Trophoblast cell (in vitro differentiated cells and primary cell): Measurements from ENCODE around the gene TNF.

ENCODE experiments used
- DNase-seq, 2 donors: peaks; one replicate each; pipeline ENCODE4 v3.0.0-alpha.2; 2016
- H2AFZ ChIP-seq: 2 replicates; pipeline ENCODE4 v1.6.1; 2013; ENCODE audit warnings: low read length, moderate library complexity, mild to moderate bottlenecking; ENCODE audit not compliant: insufficient read depth, poor library complexity
- H2AK5ac ChIP-seq: 2 replicates; pipeline ENCODE4 v1.6.1; 2013; ENCODE audit warnings: mild to moderate bottlenecking, low read length
- H2BK120ac ChIP-seq: 2 replicates; pipeline ENCODE4 v1.6.1; 2013; ENCODE audit warnings: low read length, mild to moderate bottlenecking, moderate library complexity; ENCODE audit not compliant: insufficient read depth, poor library complexity
- H2BK12ac ChIP-seq: 2 replicates; pipeline ENCODE4 v1.6.1; 2013; ENCODE audit warnings: mild to moderate bottlenecking, low read length, moderate library complexity
- H2BK5ac ChIP-seq: 2 replicates; pipeline ENCODE4 v1.6.1; 2013; ENCODE audit warnings: low read length, low read depth, moderate library complexity, mild to moderate bottlenecking; ENCODE audit not compliant: poor library complexity
- H3K14ac ChIP-seq: 2 replicates; pipeline ENCODE4 v1.6.1; 2013; ENCODE audit warnings: mild to moderate bottlenecking, low read length
- H3K18ac ChIP-seq: 2 replicates; pipeline ENCODE4 v1.6.1; 2013; ENCODE audit warnings: mild to moderate bottlenecking, low read length
- H3K23ac ChIP-seq: 2 replicates; pipeline ENCODE4 v1.6.1; 2013; ENCODE audit warnings: low read length
- H3K27ac ChIP-seq: 2 replicates; pipeline ENCODE4 v1.5.1; 2013; ENCODE audit warnings: low read depth, mild to moderate bottlenecking, inconsistent platforms, low read length, moderate library complexity
- H3K27me3 ChIP-seq: 2 replicates; pipeline ENCODE4 v1.6.1; 2013; ENCODE audit warnings: inconsistent platforms, mild to moderate bottlenecking, low read length, moderate library complexity; ENCODE audit not compliant: insufficient read depth
- H3K36me3 ChIP-seq, 2 experiments: 1 replicate in 1 of 2; 2 replicates in 1 of 2; pipeline ENCODE4 v1.6.1; 2013; ENCODE audit warnings: low read length in 2 of 2, mild to moderate bottlenecking in 2 of 2, moderate library complexity in 1 of 2; ENCODE audit not compliant: insufficient read depth in 2 of 2, control insufficient read depth in 1 of 2
- H3K4ac ChIP-seq: 2 replicates; pipeline ENCODE4 v1.6.1; 2013; ENCODE audit warnings: low read depth, mild to moderate bottlenecking, low read length, moderate library complexity
- H3K4me1 ChIP-seq, 2 experiments: 1 replicate in 1 of 2; 2 replicates in 1 of 2; pipeline ENCODE4 v1.6.1; 2013; ENCODE audit warnings: low read length in 2 of 2, mild to moderate bottlenecking in 2 of 2, moderate library complexity in 1 of 2; ENCODE audit not compliant: insufficient read depth in 2 of 2, control insufficient read depth in 1 of 2
- H3K4me2 ChIP-seq: 2 replicates; pipeline ENCODE4 v1.6.1; 2013; ENCODE audit warnings: inconsistent platforms, mild to moderate bottlenecking, low read length, moderate library complexity
- H3K4me3 ChIP-seq: 2 replicates; pipeline ENCODE4 v1.5.1; 2013; ENCODE audit warnings: mild to moderate bottlenecking, low read depth, low read length, inconsistent platforms
- H3K79me1 ChIP-seq: one replicate; pipeline ENCODE4 v1.6.1; 2013; ENCODE audit warnings: low read length
- H3K79me2 ChIP-seq: 2 replicates; pipeline ENCODE4 v1.6.1; 2013; ENCODE audit warnings: low read length, mild to moderate bottlenecking; ENCODE audit not compliant: control insufficient read depth, insufficient read depth, poor library complexity
- H3K9ac ChIP-seq: 2 replicates; pipeline ENCODE4 v1.6.1; 2013; ENCODE audit warnings: mild to moderate bottlenecking, low read length
- H3K9me3 ChIP-seq: 2 replicates; pipeline ENCODE4 v1.6.1; 2013; ENCODE audit warnings: low read depth, mild to moderate bottlenecking, control low read depth, inconsistent platforms, low read length; ENCODE audit not compliant: insufficient read depth
- H4K12ac ChIP-seq: 2 replicates; pipeline ENCODE4 v1.6.1; 2013; ENCODE audit warnings: low read depth, mild to moderate bottlenecking, low read length, moderate library complexity
- H4K8ac ChIP-seq: 2 replicates; pipeline ENCODE4 v1.6.1; 2013; ENCODE audit warnings: low read depth, mild to moderate bottlenecking, low read length, moderate library complexity
- H4K91ac ChIP-seq: one replicate; pipeline ENCODE4 v1.6.1; 2013; ENCODE audit warnings: low read depth, mild to moderate bottlenecking, low read length, moderate library complexity
- WGBS: extraction: QIAGEN DNeasy Blood & Tissue Kit; methylation state at CpG from one replicate; pipeline ENCODE4 v1.1.7; 2013; ENCODE audit warnings: missing lambda C conversion rate; ENCODE audit not compliant: insufficient read length, insufficient coverage; ENCODE audit errors: extremely low coverage; 5-methylcytosine and 5-hydroxymethylcytosine counted together

Gene TNF

DNA sequence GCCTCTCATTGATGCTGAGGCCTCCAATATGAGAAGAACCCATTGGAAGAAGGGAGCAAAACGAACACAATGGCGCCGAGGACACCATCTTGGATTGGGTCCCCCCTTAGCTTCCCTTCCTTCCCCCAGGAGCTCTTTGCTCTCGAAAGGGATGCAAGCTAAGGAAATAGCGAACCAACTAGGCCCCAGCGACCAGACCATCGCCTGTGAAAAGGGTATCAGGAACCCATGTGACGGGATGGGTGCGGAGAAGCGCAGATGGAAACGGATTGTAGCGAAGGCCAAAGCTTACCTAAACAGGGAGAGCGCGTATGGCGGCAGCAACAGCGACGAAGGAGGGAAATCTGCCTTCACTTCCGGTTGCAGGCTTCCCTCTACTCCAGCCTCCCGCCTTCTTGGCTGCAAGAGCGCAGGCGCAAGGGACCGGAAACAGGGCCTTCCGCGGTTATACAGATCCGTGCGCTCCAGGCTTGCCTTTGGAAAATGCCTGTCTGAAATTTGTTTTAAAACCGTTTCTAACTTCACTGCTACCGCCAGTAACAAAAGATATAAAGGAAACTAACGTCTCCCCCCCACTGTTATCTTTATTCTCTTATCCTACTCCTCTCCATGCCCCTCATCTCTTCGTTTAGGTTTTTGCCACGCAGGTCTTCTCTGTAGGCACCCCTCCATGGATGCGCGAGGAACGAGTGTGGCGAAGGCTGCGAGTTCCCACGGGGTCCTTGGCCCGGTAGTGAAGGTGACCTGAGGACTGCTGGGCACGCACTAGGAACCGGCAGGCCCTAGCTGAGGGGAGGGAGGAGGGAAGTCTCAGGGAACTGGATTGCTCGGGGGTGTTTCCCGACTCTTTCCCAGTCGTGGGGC lies 33.5 kb upstream of the TNF start, which contains the start of gene DDX39B:
Gene DDX39B, minus strand, starts transcription at position 346 of the 864 bp plus-strand sequence. CDS start 1,471 bp downstream, outside the sequence.
- Histone ChIP-seq H2AFZ (peak within 1 kb of the TSS; percentile 27), H3K27me3 (no peaks in the 10 kb centered on the region), H3K4ac (peak within 1 kb of the TSS; percentile 90), H3K79me1 (peaks cover 10% of the 10 kb centered on the region), H3K27ac (peak within 1 kb of the TSS; percentile 87), H3K23ac (no peak within 1 kb of the TSS), H4K91ac (peak within 1 kb of the TSS; percentile 92), H2BK5ac (peak within 1 kb of the TSS; percentile 81), H3K14ac (peak within 1 kb of the TSS; percentile 29), H4K8ac (peak within 1 kb of the TSS; percentile 67), H2AK5ac (peak within 1 kb of the TSS; percentile 14), H3K9ac (peak within 1 kb of the TSS; percentile 95), H2BK12ac (no peak within 1 kb of the TSS), H3K9me3 (no peaks in the 10 kb centered on the region), H3K79me2 (peaks cover 20% of the 10 kb centered on the region), H3K4me3 (peak within 1 kb of the TSS; percentile 82), H3K4me1 (peaks cover 6% of the 10 kb centered on the region in 2 experiments), H4K12ac (peak within 1 kb of the TSS; percentile 32), H3K4me2 (peak within 1 kb of the TSS; percentile 83), H3K36me3 (peaks cover 20 to 32% of the 10 kb centered on the region in 2 experiments), H3K18ac (peak within 1 kb of the TSS; percentile 54), H2BK120ac (peak within 1 kb of the TSS; percentile 8)
- no CpG with 5 or more reads among the region's 43 CpGs for WGBS
- DNase-seq = peak; percentile 94 to 98

DNA sequence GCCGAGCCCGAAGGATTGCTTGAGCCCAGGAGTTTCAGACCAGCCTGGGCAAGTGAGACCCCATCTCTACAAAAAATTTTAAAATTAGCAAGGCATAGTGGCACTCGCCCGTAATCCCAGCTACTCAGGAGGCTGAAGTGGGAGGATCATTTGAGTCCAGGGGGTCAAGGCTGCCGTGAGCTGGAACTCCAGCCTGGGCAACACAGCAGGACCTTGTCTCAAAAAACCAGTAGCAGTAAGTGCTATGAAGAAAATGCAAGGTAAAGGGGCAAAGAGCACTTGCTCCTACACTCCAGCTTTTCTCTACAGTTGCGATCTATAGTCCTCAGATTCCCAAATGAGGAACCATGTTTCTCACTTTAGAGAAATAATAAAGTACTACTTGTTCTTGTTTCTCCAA lies 31.7 kb upstream of the TNF start:
- Histone ChIP-seq H4K8ac (no peak overlapping the region), H3K79me2 (peaks cover 20% of the 10 kb centered on the region), H3K14ac (no peak overlapping the region), H4K91ac (no peak overlapping the region), H2BK5ac (no peak overlapping the region), H3K9ac (no peak overlapping the region), H3K79me1 (peaks cover 12% of the 10 kb centered on the region), H3K27me3 (no peaks in the 10 kb centered on the region), H3K27ac (no peak overlapping the region), H3K9me3 (no peaks in the 10 kb centered on the region), H3K23ac (no peak overlapping the region), H3K36me3 (peaks cover 12 to 17% of the 10 kb centered on the region in 2 experiments), H2BK12ac (no peak overlapping the region), H3K4ac (no peak overlapping the region), H3K4me2 (no peak overlapping the region), H4K12ac (no peak overlapping the region), H2AFZ (no peak overlapping the region), H3K18ac (no peak overlapping the region), H2AK5ac (no peak overlapping the region), H2BK120ac (no peak overlapping the region), H3K4me3 (no peak overlapping the region), H3K4me1 (peaks cover 10 to 11% of the 10 kb centered on the region in 2 experiments)
- no peak for DNase-seq
- no CpG with 5 or more reads among the region's 6 CpGs for WGBS

DNA sequence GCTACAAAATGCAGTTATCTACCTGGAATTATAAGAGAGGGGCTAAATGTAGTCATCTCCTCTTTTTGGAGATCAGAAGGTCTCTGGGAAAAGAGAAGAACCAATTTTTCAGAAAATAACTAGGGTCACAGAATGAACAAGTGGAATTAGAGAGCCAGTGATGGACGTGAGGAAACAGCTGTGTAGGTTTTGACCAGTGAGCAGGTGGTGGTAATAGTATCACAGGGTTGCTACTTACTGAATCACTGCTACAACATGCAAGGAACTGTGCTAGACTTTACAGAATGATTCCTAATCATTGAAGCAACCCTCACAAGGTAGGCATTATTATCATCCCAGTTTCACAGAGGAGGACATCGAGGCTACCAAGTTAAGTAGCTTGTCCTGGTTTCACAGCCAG lies 30.7 kb upstream of the TNF start:
- H3K4ac ChIP-seq = no peak overlapping the region

DNA sequence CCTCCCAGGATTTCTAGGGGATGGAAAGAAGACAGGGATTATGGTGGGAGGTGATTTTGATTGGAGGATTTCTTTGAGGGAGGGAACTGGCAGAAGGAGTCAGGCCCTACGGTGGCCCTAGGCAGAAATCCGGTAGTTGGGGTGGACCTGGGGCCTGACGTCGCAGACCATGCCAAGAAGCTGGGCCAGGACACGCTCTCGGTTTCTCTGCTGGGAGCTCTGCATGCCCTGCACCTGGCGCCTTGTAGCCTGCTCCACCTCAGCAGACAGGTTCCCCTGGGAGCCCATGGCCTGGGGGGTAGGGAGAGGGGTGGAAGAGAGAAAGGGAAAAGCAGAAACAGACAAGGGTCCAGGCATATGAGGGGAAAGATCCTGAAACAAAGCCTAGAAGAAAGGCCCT lies 30.1 kb upstream of the TNF start:
- Histone ChIP-seq H4K12ac (no peak overlapping the region), H4K8ac (no peak overlapping the region), H4K91ac (no peak overlapping the region), H3K9ac (peak overlapping the region; percentile 23), H3K36me3 (peaks cover 4 to 6% of the 10 kb centered on the region in 2 experiments), H3K79me2 (peaks cover 12% of the 10 kb centered on the region), H2BK12ac (no peak overlapping the region), H2AK5ac (no peak overlapping the region), H3K23ac (no peak overlapping the region), H3K4me3 (no peak overlapping the region), H3K9me3 (no peaks in the 10 kb centered on the region), H3K27me3 (no peaks in the 10 kb centered on the region), H2AFZ (no peak overlapping the region), H3K27ac (no peak overlapping the region), H2BK5ac (no peak overlapping the region), H3K4ac (no peak overlapping the region), H3K4me2 (no peak overlapping the region), H3K79me1 (peaks cover 12% of the 10 kb centered on the region), H3K14ac (no peak overlapping the region), H3K18ac (no peak overlapping the region), H3K4me1 (peaks cover 5 to 6% of the 10 kb centered on the region in 2 experiments), H2BK120ac (no peak overlapping the region)
- no CpG with 5 or more reads among the region's 7 CpGs for WGBS
- no peak for DNase-seq

More for the DNA sequence above, 30.7 kb upstream of the TNF start:
- no peaks in the 10 kb centered on the region for H3K27me3 ChIP-seq
- H3K18ac ChIP-seq = no peak overlapping the region
- no peak for DNase-seq
- H2AK5ac ChIP-seq = no peak overlapping the region
- no peak overlapping the region for H3K4me3 ChIP-seq
- peaks cover 12% of the 10 kb centered on the region for H3K79me1 ChIP-seq
- H4K8ac ChIP-seq = no peak overlapping the region
- H3K23ac ChIP-seq = no peak overlapping the region
- H4K12ac ChIP-seq = no peak overlapping the region
- no peak overlapping the region for H3K9ac ChIP-seq
- peaks cover 9 to 10% of the 10 kb centered on the region in 2 experiments for H3K36me3 ChIP-seq
- H2BK120ac ChIP-seq = no peak overlapping the region
- no peak overlapping the region for H2BK5ac ChIP-seq
- H3K9me3 ChIP-seq = no peaks in the 10 kb centered on the region
- WGBS = no CpG with 5 or more reads among the region's 2 CpGs
- peaks cover 17% of the 10 kb centered on the region for H3K79me2 ChIP-seq
- H4K91ac ChIP-seq = no peak overlapping the region
- H2AFZ ChIP-seq = no peak overlapping the region
- no peak overlapping the region for H2BK12ac ChIP-seq
- H3K27ac ChIP-seq = no peak overlapping the region
- H3K4me1 ChIP-seq = peaks cover 10 to 11% of the 10 kb centered on the region in 2 experiments
- no peak overlapping the region for H3K4me2 ChIP-seq
- H3K14ac ChIP-seq = no peak overlapping the region
